Measurements from ENCODE around the gene GDI2. TPM values are rescaled to one million over a fixed set of nuclear protein-coding genes. Genes with fewer than 3 reads are reported as not detected.
"Not testable (repeated sequence)": the region's sequence is repeated elsewhere in the genome, so short reads cannot be mapped to it uniquely, and the experiment has no call there.

GDI2 gene
- total and polyA plus RNA-seq, 7 donors = 178 to 238 (median 203) TPM

DNA sequence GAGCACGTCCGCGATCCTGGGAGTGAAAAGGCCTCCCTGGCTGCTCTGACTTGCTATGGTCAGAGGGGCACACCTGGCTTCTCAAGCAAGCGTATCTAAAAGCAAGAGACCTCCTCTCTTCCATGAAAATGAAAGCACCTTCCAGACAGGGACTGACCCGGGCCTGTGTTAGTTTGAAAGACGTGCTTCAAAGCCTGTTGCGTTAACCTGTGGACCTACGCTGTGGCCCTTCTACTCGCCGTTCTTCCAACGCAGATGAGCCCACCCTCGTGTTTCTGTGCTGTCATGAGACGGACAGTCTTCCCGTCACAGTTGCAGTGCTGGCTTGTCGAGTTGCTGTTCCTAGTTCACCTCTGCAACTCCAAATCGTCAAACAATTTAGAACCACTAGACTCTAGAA lies 15.5 kb upstream of the GDI2 start:
- intact Hi-C loops (cut with DNase I) = no loop called here
- 93 to 94% methylated on average over 16 of the region's 16 CpGs for WGBS, 2 donors
- H3K27ac ChIP-seq = no peak overlapping the region

DNA sequence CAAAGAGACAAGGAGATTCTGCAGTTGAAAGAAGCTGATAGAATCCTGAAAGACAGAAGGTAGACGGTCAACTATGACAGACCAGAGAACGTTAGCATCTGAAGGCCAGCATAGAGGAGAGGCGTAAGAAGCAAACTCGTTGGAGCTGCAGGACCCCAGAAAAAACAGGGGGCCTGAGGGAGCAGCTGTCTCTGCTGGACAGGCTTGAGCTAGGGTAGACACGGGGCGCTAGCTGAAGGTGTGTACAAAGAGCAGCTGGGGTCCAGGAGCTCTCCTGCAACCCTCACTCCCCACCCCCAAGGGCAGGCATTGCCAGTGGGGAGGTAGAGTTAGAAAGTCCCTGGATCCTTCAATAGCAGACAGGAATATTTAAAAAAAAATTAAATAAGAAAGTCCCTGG lies 14.6 kb upstream of the GDI2 start:
- TF ChIP-seq EP300 (IDR thresholded peaks at IDR 0.05) (no peak), POLR2AphosphoS5 (IDR thresholded peaks at IDR 0.05) (no peak), POLR2A (IDR thresholded peaks at IDR 0.05) (no peak)
- TF ChIP-seq, protein P1, sequence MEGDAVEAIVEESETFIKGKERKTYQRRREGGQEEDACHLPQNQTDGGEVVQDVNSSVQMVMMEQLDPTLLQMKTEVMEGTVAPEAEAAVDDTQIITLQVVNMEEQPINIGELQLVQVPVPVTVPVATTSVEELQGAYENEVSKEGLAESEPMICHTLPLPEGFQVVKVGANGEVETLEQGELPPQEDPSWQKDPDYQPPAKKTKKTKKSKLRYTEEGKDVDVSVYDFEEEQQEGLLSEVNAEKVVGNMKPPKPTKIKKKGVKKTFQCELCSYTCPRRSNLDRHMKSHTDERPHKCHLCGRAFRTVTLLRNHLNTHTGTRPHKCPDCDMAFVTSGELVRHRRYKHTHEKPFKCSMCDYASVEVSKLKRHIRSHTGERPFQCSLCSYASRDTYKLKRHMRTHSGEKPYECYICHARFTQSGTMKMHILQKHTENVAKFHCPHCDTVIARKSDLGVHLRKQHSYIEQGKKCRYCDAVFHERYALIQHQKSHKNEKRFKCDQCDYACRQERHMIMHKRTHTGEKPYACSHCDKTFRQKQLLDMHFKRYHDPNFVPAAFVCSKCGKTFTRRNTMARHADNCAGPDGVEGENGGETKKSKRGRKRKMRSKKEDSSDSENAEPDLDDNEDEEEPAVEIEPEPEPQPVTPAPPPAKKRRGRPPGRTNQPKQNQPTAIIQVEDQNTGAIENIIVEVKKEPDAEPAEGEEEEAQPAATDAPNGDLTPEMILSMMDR (IDR thresholded peaks at IDR 0.05) = no peak
- Histone ChIP-seq H3K4me3 (no peak overlapping the region), H3K27ac (no peak overlapping the region), H3K36me3 (no peaks in the 10 kb centered on the region), H3K4me1 (no peaks in the 10 kb centered on the region), H3K27me3 (no peaks in the 10 kb centered on the region), H3K9me3 (no peaks in the 10 kb centered on the region)
- DNase-seq = peak; percentile 34
- intact Hi-C loops (cut with DNase I) = no loop called here
- WGBS, 2 donors = 89 to 90% methylated on average over 6 of the region's 6 CpGs

More for the DNA sequence above, 15.5 kb upstream of the GDI2 start:
- TF ChIP-seq, protein P1 (IDR thresholded peaks at IDR 0.05) = no peak
- no peak for TF ChIP-seq EP300 (IDR thresholded peaks at IDR 0.05)
- TF ChIP-seq POLR2AphosphoS5 (IDR thresholded peaks at IDR 0.05) = no peak
- no peak for TF ChIP-seq POLR2A (IDR thresholded peaks at IDR 0.05)
- Histone ChIP-seq H3K27me3 (no peaks in the 10 kb centered on the region), H3K9me3 (no peaks in the 10 kb centered on the region), H3K4me1 (no peaks in the 10 kb centered on the region), H3K36me3 (no peaks in the 10 kb centered on the region), H3K4me3 (no peak overlapping the region)
- peak; percentile 20 for DNase-seq

DNA sequence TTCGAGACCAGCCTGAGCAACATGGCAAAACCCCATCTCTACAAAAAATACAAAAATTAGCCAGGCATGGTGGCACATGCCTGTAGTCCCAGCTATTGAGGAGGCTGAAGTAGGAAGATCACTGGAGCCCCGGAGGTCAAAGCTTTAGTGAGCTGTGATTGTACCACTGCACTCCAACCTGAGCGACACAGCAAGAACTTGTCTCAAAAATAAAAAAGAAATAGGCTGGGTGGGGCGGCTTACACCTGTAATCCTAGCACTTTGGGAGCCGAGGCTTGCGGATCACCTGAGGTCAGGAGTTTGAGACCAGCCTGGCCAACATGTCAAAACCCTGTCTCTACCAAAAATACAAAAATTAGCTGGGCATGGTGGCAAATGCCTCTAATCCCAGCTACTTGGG lies 13.3 kb upstream of the GDI2 start:
- intact Hi-C loops (cut with DNase I); H3K36me3 ChIP-seq; H3K9me3 ChIP-seq; H3K27ac ChIP-seq; H3K4me1 ChIP-seq; H3K4me3 ChIP-seq; H3K27me3 ChIP-seq: not testable (repeated sequence)
- peak; percentile 17 for DNase-seq
- 93 to 96% methylated on average over 6 of the region's 6 CpGs for WGBS, 2 donors

DNA sequence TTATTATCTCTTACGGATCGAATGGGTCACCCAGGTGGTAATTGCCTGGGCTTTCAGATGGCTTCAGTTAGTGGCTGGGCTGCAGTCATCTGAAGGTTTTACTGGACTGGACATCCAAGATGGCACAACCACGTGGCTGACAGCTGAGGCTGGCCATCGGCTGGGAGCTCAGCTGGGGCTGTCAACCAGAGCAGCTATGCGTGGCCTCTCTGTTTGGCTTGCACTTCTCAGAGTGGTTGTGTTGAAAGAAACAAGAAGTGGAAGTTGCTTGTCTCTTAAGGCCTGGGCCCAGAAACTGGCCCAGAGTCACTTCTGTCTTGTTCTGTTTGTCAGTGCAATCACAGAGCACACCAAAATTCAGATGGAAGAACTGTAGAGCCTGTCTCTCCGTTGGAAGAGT lies 5.7 kb upstream of the GDI2 start:
- 74 to 89% methylated on average over 6 of the region's 6 CpGs for WGBS, 2 donors
- DNase-seq = peak; percentile 2
- H3K9me3 ChIP-seq = no peaks in the 10 kb centered on the region
- H3K36me3 ChIP-seq = no peaks in the 10 kb centered on the region
- H3K27ac ChIP-seq = no peak overlapping the region
- peaks cover 0 to 10% (median 7%) of the 10 kb centered on the region in 4 donors for H3K4me1 ChIP-seq
- intact Hi-C loops (cut with DNase I) = no loop called here
- no peak overlapping the region for H3K4me3 ChIP-seq
- no peak for TF ChIP-seq EP300 (IDR thresholded peaks at IDR 0.05)
- TF ChIP-seq POLR2A (IDR thresholded peaks at IDR 0.05) = no peak
- TF ChIP-seq POLR2AphosphoS5 (IDR thresholded peaks at IDR 0.05) = no peak
- TF ChIP-seq, protein P1 (IDR thresholded peaks at IDR 0.05) = no peak
- no peaks in the 10 kb centered on the region for H3K27me3 ChIP-seq

DNA sequence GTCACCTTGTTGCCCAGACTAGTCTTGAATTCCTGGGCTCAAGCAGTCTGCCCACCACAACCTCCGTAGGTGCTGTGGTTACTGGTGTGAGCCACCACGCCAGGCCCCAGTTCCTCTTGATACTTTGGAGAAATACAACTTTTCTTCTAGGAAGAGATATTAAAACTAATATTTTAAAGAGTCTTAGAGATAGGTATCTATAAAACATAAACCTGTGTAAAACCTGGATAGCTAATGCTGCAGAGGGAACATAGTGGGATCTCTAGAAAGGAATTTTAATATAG lies 4.8 kb upstream of the GDI2 start:
- WGBS, 2 donors = 72 to 89% methylated on average over 2 of the region's 2 CpGs

More for the DNA sequence above, 4.8 kb upstream of the GDI2 start:
- no peaks in the 10 kb centered on the region for H3K27me3 ChIP-seq
- H3K36me3 ChIP-seq = no peaks in the 10 kb centered on the region
- H3K9me3 ChIP-seq = no peaks in the 10 kb centered on the region
- DNase-seq = no peak
- intact Hi-C loops (cut with DNase I) = no loop called here
- H3K4me3 ChIP-seq = no peak overlapping the region
- H3K4me1 ChIP-seq = peaks cover 0 to 10% (median 7%) of the 10 kb centered on the region in 4 donors
- H3K27ac ChIP-seq = no peak overlapping the region
- TF ChIP-seq, protein P1 (IDR thresholded peaks at IDR 0.05) = no peak
- TF ChIP-seq POLR2A (IDR thresholded peaks at IDR 0.05) (no peak), EP300 (IDR thresholded peaks at IDR 0.05) (no peak)
